GM19452 (cell line): ENCODE results near the gene ZNF177.
"Not testable (repeated sequence)": the region's sequence is repeated elsewhere in the genome, so short reads cannot be mapped to it uniquely, and the experiment has no call there.

Source experiments
- ATAC-seq: cut with Tn5 transposase; IDR thresholded peaks from one replicate; pipeline ENCODE4 v1.9.1; 2021; ENCODE audit not compliant: unreplicated experiment

Gene ZNF177

GRCh38 chr19:9362905-9363304, at the start of gene ZNF177:
ZNF177 (plus strand) TSS chr19:9363013; CDS start chr19:9378312, 15,299 bp downstream.
- ATAC-seq: no peak

- ATAC-seq: no peak
These were observed 49.1 kb upstream of the ZNF177 start for GRCh38 chr19:9313756-9314155.

GRCh38 chr19:9321338-9321737, 41.5 kb upstream of the ZNF177 start:
- ATAC-seq: no peak

- ATAC-seq: not testable (repeated sequence)
These were observed 41.1 kb upstream of the ZNF177 start for GRCh38 chr19:9321756-9322155.

- ATAC-seq: not testable (repeated sequence)
These were observed 40.6 kb upstream of the ZNF177 start for GRCh38 chr19:9322201-9322600.

GRCh38 chr19:9323557-9323918, 39.3 kb upstream of the ZNF177 start:
- peak; percentile 29 for ATAC-seq

- peak; percentile 98 for ATAC-seq
These were observed 38.8 kb upstream of the ZNF177 start, which contains the start of gene ZNF559 for GRCh38 chr19:9323919-9324583. ZNF559 (plus strand) TSS chr19:9324179; CDS start chr19:9338550, 14,371 bp downstream.

GRCh38 chr19:9324584-9324962, 38.2 kb upstream of the ZNF177 start:
- ATAC-seq: no peak

GRCh38 chr19:9329999-9330398, 32.8 kb upstream of the ZNF177 start:
- ATAC-seq: no peak

GRCh38 chr19:9342610-9343304, 20.1 kb upstream of the ZNF177 start:
- ATAC-seq: no peak

GRCh38 chr19:9345005-9345404, 17.8 kb upstream of the ZNF177 start:
- ATAC-seq: no peak

GRCh38 chr19:9348253-9348652, 14.6 kb upstream of the ZNF177 start:
- no peak for ATAC-seq

GRCh38 chr19:9348671-9349070, 14.1 kb upstream of the ZNF177 start:
- no peak for ATAC-seq

- ATAC-seq: no peak
These were observed 10.3 kb upstream of the ZNF177 start for GRCh38 chr19:9352505-9352904.

- ATAC-seq: no peak
These were observed 9.8 kb upstream of the ZNF177 start for GRCh38 chr19:9353011-9353410.

- no peak for ATAC-seq
These were observed 8.2 kb upstream of the ZNF177 start for GRCh38 chr19:9354651-9355050.

- no peak for ATAC-seq
These were observed 8.2 kb downstream of the ZNF177 start for GRCh38 chr19:9370738-9371619.

- no peak for ATAC-seq
These were observed 18.6 kb downstream of the ZNF177 start for GRCh38 chr19:9381361-9381785.

- ATAC-seq: no peak
These were observed 44.1 kb downstream of the ZNF177 start for GRCh38 chr19:9406798-9407352.

- no peak for ATAC-seq
These were observed 45.0 kb downstream of the ZNF177 start for GRCh38 chr19:9407827-9408226.

GRCh38 chr19:9413240-9413954, 50.6 kb downstream of the ZNF177 start:
- ATAC-seq: no peak
